K562 (cell line): ENCODE results near the gene SPATA20. TPM values are rescaled to one million over a fixed set of nuclear protein-coding genes. Genes with fewer than 3 reads are reported as not detected.

Source experiments
- ARHGAP35 ChIP-seq: fragments of 450-650 bp; IDR thresholded peaks from 2 replicates; pipeline ENCODE4 v1.6.1; 2018; ENCODE audit not compliant: partially characterized antibody
- HMGN3 ChIP-seq: IDR thresholded peaks from 2 replicates; pipeline ENCODE4 v1.6.1; 2011; ENCODE audit warnings: borderline replicate concordance, low read depth, mild to moderate bottlenecking, mixed read lengths, low read length; ENCODE audit not compliant: insufficient read length; ENCODE audit errors: extremely low read depth
- SMARCC2 ChIP-seq: fragments of 450-650 bp; IDR thresholded peaks from 2 replicates; pipeline ENCODE4 v1.6.1; 2017; ENCODE audit warnings: antibody characterized with exemption, moderate library complexity, mild to moderate bottlenecking, low read depth
- TFE3 ChIP-seq: fragments of 450-650 bp; formaldehyde crosslinking; IDR thresholded peaks from 2 replicates; pipeline ENCODE4 v1.4.0; 2020; ENCODE audit warnings: mild to moderate bottlenecking, mixed read lengths
- ZBTB40 ChIP-seq, 2 experiments: fragments of 450-650 bp in 1 of 2; sonication (generic) in 1 of 2; formaldehyde crosslinking in 1 of 2; IDR thresholded peaks; 2 replicates each; pipeline versions ENCODE4 v1.7.1 to v1.9.0; 2016 to 2022; ENCODE audit warnings: inconsistent platforms in 1 of 2, mild to moderate bottlenecking in 1 of 2, missing genetic modification reagents in 1 of 2
- ZNF282 ChIP-seq: sonication (generic); formaldehyde crosslinking; IDR thresholded peaks from 2 replicates; pipeline ENCODE4 v1.8.1; 2023; ENCODE audit warnings: missing genetic modification reagents
- ZNF347 ChIP-seq: fragments of 450-650 bp; formaldehyde crosslinking; IDR thresholded peaks from 2 replicates; pipeline ENCODE4 v1.4.0; 2020; ENCODE audit warnings: low read depth, mild to moderate bottlenecking, moderate library complexity
- ZNF695 ChIP-seq: fragments of 450-650 bp; formaldehyde crosslinking; IDR thresholded peaks from 2 replicates; pipeline ENCODE4 v1.4.0; 2020; ENCODE audit warnings: mild to moderate bottlenecking, moderate library complexity
- ZNF780A ChIP-seq: fragments of 250-450 bp; sonication (Bioruptor Pico); IDR thresholded peaks from 2 replicates; pipeline ENCODE4 v1.5.0; 2021; ENCODE audit warnings: mild to moderate bottlenecking
- polyA plus RNA-seq, 8 experiments: library from polyadenylated mRNA; depleted of rRNA in 4 of 8; stranded (reverse) in 5 of 8; unstranded in 3 of 8; fragments of >200 nt; fragmentation: Nextera tagmentation in 2 of 8; fragmentation: Illumina TruSeq in 1 of 8; extraction: Ambion mirVana in 2 of 8; extraction: Trizol in 1 of 8; gene quantifications; 2 replicates each; pipeline versions ENCODE4 v1.2.1 to v1.2.3, GENCODE V29; 2011 to 2014; ENCODE audit warnings: inconsistent platforms in 1 of 8, missing spikeins in 1 of 8
- total RNA-seq, 7 experiments: library from RNA; depleted of rRNA in 6 of 7; stranded (reverse); fragments of >200 nt in 6 of 7; fragmentation: Illumina TruSeq in 2 of 7; extraction: Trizol in 2 of 7; gene quantifications; 2 replicates each; pipeline versions ENCODE4 v1.2.1 to v1.2.3, GENCODE V29; 2011 to 2021; ENCODE audit warnings: low replicate concordance in 1 of 7
- TF ChIP-seq, protein P1 (sequence below): fragments of 450-650 bp; formaldehyde crosslinking; IDR thresholded peaks from 2 replicates; pipeline ENCODE4 v1.4.0; 2022; ENCODE audit warnings: missing genetic modification characterization
- TF ChIP-seq, protein P2 (sequence below): fragments of 450-650 bp; IDR thresholded peaks from 2 replicates; pipeline ENCODE4 v1.6.1; 2016; ENCODE audit warnings: antibody characterized with exemption

SPATA20 gene
- total and polyA plus RNA-seq, 9 of the 15 experiments (the other 6 are each of a cell fraction or from before 2014, with no cell fraction given) = 0.08 to 4.0 (median 1.5) TPM

DNA sequence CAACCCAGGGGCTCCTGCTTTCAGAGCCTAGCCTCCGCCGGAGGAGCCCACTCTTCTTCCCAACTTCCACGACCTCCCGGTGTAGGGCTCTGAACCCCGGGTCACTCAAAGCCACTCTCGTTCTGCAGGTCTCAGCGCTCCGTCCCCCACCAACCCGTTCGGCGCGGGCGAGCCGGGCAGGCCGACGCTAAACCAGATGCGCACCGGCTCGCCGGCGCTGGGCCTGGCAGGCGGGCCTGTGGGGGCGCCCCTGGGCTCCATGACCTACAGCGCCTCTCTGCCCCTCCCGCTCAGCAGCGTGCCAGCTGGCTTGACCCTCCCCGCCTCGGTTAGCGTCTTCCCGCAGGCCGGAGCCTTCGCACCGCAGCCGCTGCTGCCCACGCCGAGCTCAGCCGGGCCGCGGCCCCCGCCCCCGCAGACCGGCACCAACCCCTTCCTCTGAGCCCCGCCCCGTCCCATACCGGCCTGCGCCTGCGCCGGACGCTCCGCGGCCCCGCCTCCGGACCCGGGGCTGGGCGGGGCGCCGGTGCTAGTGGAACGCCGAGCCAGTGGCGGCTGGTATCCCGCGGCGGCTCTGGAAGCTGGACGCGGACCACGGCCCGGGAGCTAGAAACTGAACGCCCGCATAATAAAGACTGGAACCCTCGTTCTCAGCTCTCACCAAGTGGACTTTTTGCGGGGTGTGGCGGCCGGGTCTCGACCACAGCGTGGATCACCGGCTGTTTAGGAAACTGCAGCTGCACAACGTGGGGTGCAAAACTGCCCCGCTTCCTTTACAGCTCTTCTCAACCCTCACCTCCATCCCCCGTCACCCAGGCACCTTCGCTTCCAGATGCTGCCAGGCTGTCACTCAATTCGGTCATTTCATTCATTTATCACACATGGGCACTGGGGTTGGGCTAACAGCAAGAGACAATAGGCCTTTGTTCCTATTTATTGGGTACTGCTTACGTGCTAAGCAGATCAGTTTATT lies 5.0 kb upstream of the SPATA20 start (continued):
- TF ChIP-seq, protein P1, sequence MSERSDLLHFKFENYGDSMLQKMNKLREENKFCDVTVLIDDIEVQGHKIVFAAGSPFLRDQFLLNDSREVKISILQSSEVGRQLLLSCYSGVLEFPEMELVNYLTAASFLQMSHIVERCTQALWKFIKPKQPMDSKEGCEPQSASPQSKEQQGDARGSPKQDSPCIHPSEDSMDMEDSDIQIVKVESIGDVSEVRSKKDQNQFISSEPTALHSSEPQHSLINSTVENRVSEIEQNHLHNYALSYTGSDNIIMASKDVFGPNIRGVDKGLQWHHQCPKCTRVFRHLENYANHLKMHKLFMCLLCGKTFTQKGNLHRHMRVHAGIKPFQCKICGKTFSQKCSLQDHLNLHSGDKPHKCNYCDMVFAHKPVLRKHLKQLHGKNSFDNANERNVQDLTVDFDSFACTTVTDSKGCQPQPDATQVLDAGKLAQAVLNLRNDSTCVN (CRISPR knock-in tag) = no peak
- TF ChIP-seq SMARCC2 = no peak
- TF ChIP-seq TFE3 (CRISPR knock-in tag) = no peak
- no peak for TF ChIP-seq ZNF347 (CRISPR knock-in tag)
- TF ChIP-seq ZNF282 (CRISPR knock-in tag) = 0 out of 2 replicates have a peak, but pooled peaks have one; percentile 68
- TF ChIP-seq, protein P2, sequence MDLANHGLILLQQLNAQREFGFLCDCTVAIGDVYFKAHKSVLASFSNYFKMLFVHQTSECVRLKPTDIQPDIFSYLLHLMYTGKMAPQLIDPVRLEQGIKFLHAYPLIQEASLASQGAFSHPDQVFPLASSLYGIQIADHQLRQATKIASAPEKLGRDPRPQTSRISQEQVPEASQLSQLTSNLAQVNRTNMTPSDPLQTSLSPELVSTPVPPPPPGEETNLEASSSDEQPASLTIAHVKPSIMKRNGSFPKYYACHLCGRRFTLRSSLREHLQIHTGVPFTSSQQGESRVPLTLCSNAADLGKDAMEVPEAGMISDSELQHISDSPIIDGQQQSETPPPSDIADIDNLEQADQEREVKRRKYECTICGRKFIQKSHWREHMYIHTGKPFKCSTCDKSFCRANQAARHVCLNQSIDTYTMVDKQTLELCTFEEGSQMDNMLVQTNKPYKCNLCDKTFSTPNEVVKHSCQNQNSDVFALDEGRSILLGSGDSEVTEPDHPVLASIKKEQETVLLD = no peak
- no peak for TF ChIP-seq ARHGAP35
- no peak for TF ChIP-seq ZNF695
- no peak for TF ChIP-seq ZBTB40 (IDR thresholded peaks at IDR 0.05)
- TF ChIP-seq ZBTB40 (CRISPR knock-in tag; IDR thresholded peaks at IDR 0.05) = no peak
- no peak for TF ChIP-seq ZNF780A
- TF ChIP-seq HMGN3 = peak; percentile 87
